HG03571 (cell line): ENCODE results near the gene CD79B.
"Not testable (repeated sequence)": the region's sequence is repeated elsewhere in the genome, so short reads cannot be mapped to it uniquely, and the experiment has no call there.

Experiments used
- ATAC-seq: cut with Tn5 transposase; IDR thresholded peaks from one replicate; pipeline ENCODE4 v1.9.1; 2021; ENCODE audit not compliant: unreplicated experiment

CD79B gene

GRCh38 chr17:63881935-63882601, 50.1 kb downstream of the CD79B start, which contains the start of gene GH2:
Gene GH2, minus strand, starts transcription at chr17:63881944. Its CDS starts 143 bp downstream, at chr17:63881801.
- no peak for ATAC-seq

DNA sequence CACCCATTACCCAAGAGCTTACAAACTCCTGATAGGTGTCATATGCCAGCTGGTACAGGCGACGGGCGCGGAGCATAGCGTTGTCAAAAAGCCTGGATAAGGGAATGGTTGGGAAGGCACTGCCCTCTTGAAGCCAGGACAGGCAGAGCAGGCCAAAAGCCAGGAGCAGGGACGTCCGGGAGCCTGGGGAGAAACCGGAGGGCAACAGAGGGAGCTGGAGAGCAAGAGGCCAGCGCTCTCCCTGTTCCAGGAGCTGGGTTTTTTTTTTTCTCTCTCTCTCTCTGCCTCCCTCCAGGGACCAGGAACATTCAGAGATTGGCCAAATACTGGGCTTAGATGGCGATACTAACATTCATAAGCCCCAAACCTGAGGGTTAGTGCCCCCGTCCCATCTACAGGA, 50.8 kb downstream of the CD79B start:
- ATAC-seq: not testable (repeated sequence)

- no peak for ATAC-seq
Observed at GRCh38 chr17:63880706-63881105, 51.4 kb downstream of the CD79B start.
